K562 (cell line): Measurements from ENCODE around the gene BANF2. TPM values are rescaled to one million over a fixed set of nuclear protein-coding genes. Genes with fewer than 3 reads are reported as not detected.

ENCODE experiments used
- ATAC-seq: fragments of 200-7000 bp; cut with Tn5 transposase; 3 replicates; pipeline ENCODE4 v1.9.1; 2020; ENCODE audit warnings: moderate library complexity
- BruUV-seq: library from RNA; stranded (reverse); fragments of 400-500 nt; replicated peaks from 2 replicates; lab custom pipeline; 2021; lab: Mats Ljungman, UMichigan
- CTCF ChIA-PET: fragments of 300-600 bp; formaldehyde crosslinking; extraction: SDS; loops from one replicate; lab custom pipeline; 2021; ENCODE audit warnings: low intra/inter-chr PET ratio; lab: Yijun Ruan, JAX
- POLR2A ChIA-PET: fragments of 300-600, 350-650 bp; sonication (Branson Sonifier 250); formaldehyde crosslinking; extraction: SDS; loops from one replicate; lab custom pipeline; 2021; ENCODE audit warnings: antibody characterized with exemption, inconsistent platforms; lab: Yijun Ruan, JAX
- DNase-seq, 4 experiments: peaks; one replicate each; pipeline versions ENCODE4 v3.0.0 to v3.0.0-alpha.2; 2011 to 2018; ENCODE audit warnings: low spot score in 3 of 4, mixed read lengths in 3 of 4; ENCODE audit errors: extremely low read depth in 1 of 4
- FAIRE-seq: peaks from 2 replicates; lab custom pipeline; 2011; peaks lifted over from hg19 to GRCh38; lab: Jason Lieb, UNC
- H2AFZ ChIP-seq: 2 replicates; pipeline ENCODE4 v1.6.0; 2011; ENCODE audit warnings: low read depth, low read length, control low read depth, inconsistent platforms
- H3K27ac ChIP-seq: fragments of 200-600 bp; 3 replicates; pipeline ENCODE4 v1.8.0; 2011; ENCODE audit warnings: low read depth, mild to moderate bottlenecking, control low read depth, inconsistent platforms, low read length, moderate library complexity, mixed read lengths; ENCODE audit errors: extremely low read depth
- H3K27me3 ChIP-seq, 2 experiments: fragments of 300-600 bp in 1 of 2; 2 replicates in 1 of 2; 3 replicates in 1 of 2; pipeline versions ENCODE4 v1.6.0 to v1.8.0; 2011; ENCODE audit warnings: inconsistent platforms in 2 of 2, low read length in 2 of 2, mild to moderate bottlenecking in 1 of 2, mixed read lengths in 1 of 2, moderate library complexity in 1 of 2; ENCODE audit not compliant: control insufficient read depth in 2 of 2, insufficient read depth in 2 of 2
- H3K36me3 ChIP-seq: fragments of 300-600 bp; 3 replicates; pipeline ENCODE4 v1.8.0; 2011; ENCODE audit warnings: mild to moderate bottlenecking, low read length, inconsistent platforms; ENCODE audit not compliant: control insufficient read depth, insufficient read depth
- H3K4me1 ChIP-seq, 2 experiments: fragments of 200-600 bp in 1 of 2; replicated peaks in 1 of 2; 2 replicates in 1 of 2; 3 replicates in 1 of 2; pipeline versions ENCODE4 v1.5.1 to v1.8.0; 2011; ENCODE audit warnings: inconsistent platforms in 2 of 2, low read length in 2 of 2, mild to moderate bottlenecking in 1 of 2, mixed read lengths in 1 of 2, moderate library complexity in 1 of 2; ENCODE audit not compliant: control insufficient read depth in 2 of 2, insufficient read depth in 2 of 2
- H3K4me2 ChIP-seq: 2 replicates; pipeline ENCODE4 v1.6.1; 2011; ENCODE audit warnings: low read length, control low read depth, inconsistent platforms, mixed read lengths; ENCODE audit not compliant: insufficient read depth
- H3K4me3 ChIP-seq: fragments of 200-600 bp; sonication (generic), shearing (Covaris generic); 2 replicates; pipeline ENCODE4 v1.5.1; 2016; ENCODE audit warnings: control low read depth, inconsistent platforms
- H3K79me2 ChIP-seq: fragments of 200-600 bp; 3 replicates; pipeline ENCODE4 v1.8.0; 2011; ENCODE audit warnings: low read length, inconsistent platforms; ENCODE audit not compliant: control insufficient read depth, insufficient read depth
- H3K9ac ChIP-seq, 2 experiments: 2 replicates each; pipeline versions ENCODE4 v1.6.0 to v1.6.1; 2011; ENCODE audit warnings: low read depth in 2 of 2, low read length in 2 of 2, control low read depth in 1 of 2, inconsistent platforms in 1 of 2, mild to moderate bottlenecking in 1 of 2, mixed read lengths in 1 of 2; ENCODE audit not compliant: insufficient read depth in 1 of 2
- H3K9me1 ChIP-seq: one replicate; pipeline ENCODE4 v1.6.0; 2011; ENCODE audit warnings: inconsistent platforms, mild to moderate bottlenecking, low read length, moderate library complexity; ENCODE audit not compliant: control insufficient read depth, insufficient read depth
- H3K9me3 ChIP-seq: replicated peaks from 2 replicates; pipeline ENCODE4 v1.5.1; 2011; ENCODE audit warnings: low read depth, low read length, inconsistent platforms; ENCODE audit not compliant: control insufficient read depth, insufficient read depth
- H4K20me1 ChIP-seq: replicated peaks from 2 replicates; pipeline ENCODE4 v1.6.1; 2011; ENCODE audit warnings: low read length, inconsistent platforms, mixed read lengths; ENCODE audit not compliant: control insufficient read depth, insufficient read depth
- CEBPG ChIP-seq, 3 experiments: fragments of 200-800 bp in 1 of 3; sonication (Bioruptor generic) in 1 of 3; sonication (generic) in 1 of 3; formaldehyde crosslinking in 1 of 3; IDR thresholded peaks in 2 of 3; conservative IDR thresholded peaks in 1 of 3; 2 replicates each; pipeline versions ENCODE4 v1.6.1 to v1.8.0; 2016 to 2022; ENCODE audit warnings: missing compliant biosample characterization in 2 of 3, missing genetic modification characterization in 2 of 3, mild to moderate bottlenecking in 1 of 3, missing genetic modification reagents in 1 of 3
- FOXP1 ChIP-seq: sonication (generic); formaldehyde crosslinking; IDR thresholded peaks from 2 replicates; pipeline ENCODE4 v1.8.0; 2022; ENCODE audit warnings: mild to moderate bottlenecking, missing genetic modification reagents
- NFYB ChIP-seq: IDR thresholded peaks from 2 replicates; pipeline ENCODE4 v1.6.1; 2011; ENCODE audit warnings: mild to moderate bottlenecking, moderate library complexity; ENCODE audit not compliant: insufficient read length; ENCODE audit errors: extremely low read depth
- RCOR1 ChIP-seq, 2 experiments: IDR thresholded peaks; 2 replicates each; pipeline ENCODE4 v1.6.1; 2012; ENCODE audit warnings: low read depth in 2 of 2, low read length in 2 of 2, borderline replicate concordance in 1 of 2, improper control_type of control experiment in 1 of 2
- SMARCE1 ChIP-seq: fragments of 450-650 bp; IDR thresholded peaks from 2 replicates; pipeline ENCODE4 v1.7.1; 2016; ENCODE audit warnings: mild to moderate bottlenecking
- STAT5B ChIP-seq: fragments of 250-450 bp; sonication (Bioruptor Pico); IDR thresholded peaks from 2 replicates; pipeline ENCODE4 v1.8.0; 2021; ENCODE audit warnings: mild to moderate bottlenecking, inconsistent platforms
- USF1 ChIP-seq: sonication (generic); formaldehyde crosslinking; IDR thresholded peaks from 2 replicates; pipeline ENCODE4 v1.9.0; 2022; ENCODE audit warnings: mild to moderate bottlenecking, missing genetic modification reagents
- ZNF224 ChIP-seq: sonication (generic); formaldehyde crosslinking; IDR thresholded peaks from 2 replicates; pipeline ENCODE4 v1.8.0; 2022; ENCODE audit warnings: mild to moderate bottlenecking, missing genetic modification reagents
- WGBS: fragments of 100-300 bp; shearing (Covaris generic); methylation state at CpG from one replicate; pipeline ENCODE4 v1.1.6; 2016; ENCODE audit warnings: low coverage, mixed read lengths; ENCODE audit not compliant: insufficient coverage; ENCODE audit errors: missing lambda C conversion rate; 5-methylcytosine and 5-hydroxymethylcytosine counted together
- in situ Hi-C: fragments of 300-500 bp; cut with MboI; formaldehyde crosslinking; loops from 4 replicates; pipeline ENCODE4 v1.15.0; 2018; ENCODE audit warnings: inconsistent platforms, mixed read lengths
- intact Hi-C: fragments of 100-400 bp; cut with micrococcal nuclease; formaldehyde crosslinking; loops from 2 replicates; pipeline ENCODE4 v1.14.2; 2022
- polyA plus RNA-seq, 8 experiments: library from polyadenylated mRNA; depleted of rRNA in 4 of 8; stranded (reverse) in 5 of 8; unstranded in 3 of 8; fragments of >200 nt; fragmentation: Nextera tagmentation in 2 of 8; fragmentation: Illumina TruSeq in 1 of 8; extraction: Ambion mirVana in 2 of 8; extraction: Trizol in 1 of 8; gene quantifications; 2 replicates each; pipeline versions ENCODE4 v1.2.1 to v1.2.3, GENCODE V29; 2011 to 2014; ENCODE audit warnings: inconsistent platforms in 1 of 8, missing spikeins in 1 of 8
- total RNA-seq, 7 experiments: library from RNA; depleted of rRNA in 6 of 7; stranded (reverse); fragments of >200 nt in 6 of 7; fragmentation: Illumina TruSeq in 2 of 7; extraction: Trizol in 2 of 7; gene quantifications; 2 replicates each; pipeline versions ENCODE4 v1.2.1 to v1.2.3, GENCODE V29; 2011 to 2021; ENCODE audit warnings: low replicate concordance in 1 of 7
- TF ChIP-seq, protein P1 (sequence below): sonication (generic); formaldehyde crosslinking; IDR thresholded peaks from 2 replicates; pipeline ENCODE4 v1.8.0; 2022; ENCODE audit warnings: missing genetic modification reagents, mild to moderate bottlenecking, moderate library complexity, borderline replicate concordance
- TF ChIP-seq, protein P2 (sequence below): fragments of 250-450 bp; sonication (Bioruptor Pico); IDR thresholded peaks from 2 replicates; pipeline ENCODE4 v1.9.0; 2021; ENCODE audit warnings: mild to moderate bottlenecking, inconsistent platforms
- TF ChIP-seq, protein P3 (sequence below): fragments of 250-450 bp; sonication (Bioruptor Pico); IDR thresholded peaks from 2 replicates; pipeline ENCODE4 v1.8.0; 2022; ENCODE audit warnings: moderate library complexity, mild to moderate bottlenecking, inconsistent platforms
- TF ChIP-seq, protein P4 (sequence below): fragments of 450-650 bp; formaldehyde crosslinking; IDR thresholded peaks from 2 replicates; pipeline ENCODE4 v1.4.0; 2022; ENCODE audit warnings: missing genetic modification characterization

BANF2 gene
- total and polyA plus RNA-seq, 9 of the 15 experiments (the other 6 are each of a cell fraction or from before 2014, with no cell fraction given): not detected

DNA sequence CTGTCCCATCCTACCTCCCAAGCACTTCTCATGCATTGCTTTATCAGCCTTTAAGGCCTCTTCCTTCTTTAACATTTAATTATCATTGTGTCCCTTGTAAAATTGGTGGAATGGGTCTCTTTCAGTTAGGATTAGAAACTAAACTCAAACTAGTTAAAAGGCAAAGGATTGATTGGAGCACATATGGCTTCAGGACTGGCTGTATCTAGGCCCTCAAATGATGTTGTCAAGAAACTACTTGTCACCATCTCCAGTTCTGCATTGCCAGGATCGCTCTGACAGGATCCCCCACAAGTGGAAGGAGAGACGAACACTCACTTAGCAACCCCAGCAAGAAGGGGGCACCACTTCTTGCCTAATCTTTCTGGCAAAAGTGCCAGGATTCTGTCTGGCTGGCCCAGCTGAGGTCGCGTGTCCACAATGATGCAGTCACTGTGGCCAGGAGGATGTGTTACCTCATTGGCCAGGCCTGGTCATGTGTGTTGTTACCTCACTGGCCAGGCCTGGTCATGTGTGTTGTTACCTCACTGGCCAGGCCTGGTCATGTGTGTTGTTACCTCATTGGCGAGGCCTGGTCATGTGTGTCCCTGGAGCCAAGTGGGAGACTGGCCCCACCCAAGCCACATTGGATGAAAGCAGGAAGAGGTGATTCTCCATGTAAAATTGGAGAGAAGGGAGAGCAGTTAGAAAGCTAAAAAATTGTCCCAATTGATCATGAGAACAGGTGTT lies 5.0 kb downstream of the BANF2 start (continued):
- TF ChIP-seq, protein P1, sequence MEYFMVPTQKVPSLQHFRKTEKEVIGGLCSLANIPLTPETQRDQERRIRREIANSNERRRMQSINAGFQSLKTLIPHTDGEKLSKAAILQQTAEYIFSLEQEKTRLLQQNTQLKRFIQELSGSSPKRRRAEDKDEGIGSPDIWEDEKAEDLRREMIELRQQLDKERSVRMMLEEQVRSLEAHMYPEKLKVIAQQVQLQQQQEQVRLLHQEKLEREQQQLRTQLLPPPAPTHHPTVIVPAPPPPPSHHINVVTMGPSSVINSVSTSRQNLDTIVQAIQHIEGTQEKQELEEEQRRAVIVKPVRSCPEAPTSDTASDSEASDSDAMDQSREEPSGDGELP (CRISPR knock-in tag): peak; percentile 19; the same call in 1 of the 2 replicates
- TF ChIP-seq ZNF224 (no peak), CEBPG (CRISPR knock-in tag; IDR thresholded peaks at IDR 0.05) (no peak), CEBPG (tag; conservative IDR thresholded peaks at IDR 0.05 in 1 of 2, IDR thresholded peaks at IDR 0.05 in 1 of 2) (no peak)

DNA sequence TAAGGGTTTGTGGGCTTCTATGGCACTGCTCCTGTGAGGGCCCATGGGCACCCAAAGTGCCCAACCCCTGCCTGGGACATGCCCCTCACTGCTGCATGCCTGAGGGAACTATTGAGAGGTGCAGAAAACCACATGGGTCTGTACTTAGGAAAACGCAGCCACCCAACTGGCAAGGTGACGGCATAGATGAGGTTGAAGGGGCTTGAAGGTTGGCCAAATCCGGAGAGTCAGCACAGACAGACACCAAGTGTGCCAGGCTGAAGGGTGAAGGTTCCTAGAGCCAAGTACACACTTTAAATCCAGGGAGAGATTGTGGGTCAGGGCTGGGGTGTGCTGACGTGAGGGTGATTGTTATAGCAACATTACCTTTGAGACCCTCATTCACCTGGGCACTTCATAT lies 6.2 kb downstream of the BANF2 start:
- no peak overlapping the region for H3K9ac ChIP-seq
- ATAC-seq: no peak
- H2AFZ ChIP-seq: no peak overlapping the region
- H3K79me2 ChIP-seq: no peaks in the 10 kb centered on the region
- FAIRE-seq: no peak
- intact Hi-C loops: no loop called here
- no peak overlapping the region for H3K4me2 ChIP-seq
- H3K36me3 ChIP-seq: no peaks in the 10 kb centered on the region
- no TSS peak for BruUV-seq
- no peak overlapping the region for H3K4me3 ChIP-seq
- CTCF ChIA-PET: no interaction called here
- POLR2A ChIA-PET: no interaction called here
- no peak overlapping the region for H3K27ac ChIP-seq
- DNase-seq: no peak
- H3K4me1 ChIP-seq: peaks cover 0 to 6% of the 10 kb centered on the region in 2 experiments; a peak in 3 of 5 replicates
- H3K27me3 ChIP-seq: peaks cover 0 to 37% of the 10 kb centered on the region in 2 experiments; a peak in 4 of 5 replicates
- in situ Hi-C loops: no loop called here
- no peaks in the 10 kb centered on the region for H3K9me3 ChIP-seq
- no peaks in the 10 kb centered on the region for H3K9me1 ChIP-seq
- no peaks in the 10 kb centered on the region for H4K20me1 ChIP-seq
- 0% methylated on average over 3 of the region's 4 CpGs for WGBS
- TF ChIP-seq, protein P2, sequence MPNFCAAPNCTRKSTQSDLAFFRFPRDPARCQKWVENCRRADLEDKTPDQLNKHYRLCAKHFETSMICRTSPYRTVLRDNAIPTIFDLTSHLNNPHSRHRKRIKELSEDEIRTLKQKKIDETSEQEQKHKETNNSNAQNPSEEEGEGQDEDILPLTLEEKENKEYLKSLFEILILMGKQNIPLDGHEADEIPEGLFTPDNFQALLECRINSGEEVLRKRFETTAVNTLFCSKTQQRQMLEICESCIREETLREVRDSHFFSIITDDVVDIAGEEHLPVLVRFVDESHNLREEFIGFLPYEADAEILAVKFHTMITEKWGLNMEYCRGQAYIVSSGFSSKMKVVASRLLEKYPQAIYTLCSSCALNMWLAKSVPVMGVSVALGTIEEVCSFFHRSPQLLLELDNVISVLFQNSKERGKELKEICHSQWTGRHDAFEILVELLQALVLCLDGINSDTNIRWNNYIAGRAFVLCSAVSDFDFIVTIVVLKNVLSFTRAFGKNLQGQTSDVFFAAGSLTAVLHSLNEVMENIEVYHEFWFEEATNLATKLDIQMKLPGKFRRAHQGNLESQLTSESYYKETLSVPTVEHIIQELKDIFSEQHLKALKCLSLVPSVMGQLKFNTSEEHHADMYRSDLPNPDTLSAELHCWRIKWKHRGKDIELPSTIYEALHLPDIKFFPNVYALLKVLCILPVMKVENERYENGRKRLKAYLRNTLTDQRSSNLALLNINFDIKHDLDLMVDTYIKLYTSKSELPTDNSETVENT: no peak
- TF ChIP-seq FOXP1 (no peak), RCOR1 (IDR thresholded peaks at IDR 0.05; ENCODE audit: borderline replicate concordance in 1 of 2, low read depth in 2 of 2, low read length in 2 of 2) (no peak), USF1 (CRISPR knock-in tag) (no peak), STAT5B (CRISPR knock-in tag) (no peak), NFYB (no peak), SMARCE1 (no peak)
- TF ChIP-seq, protein P3, sequence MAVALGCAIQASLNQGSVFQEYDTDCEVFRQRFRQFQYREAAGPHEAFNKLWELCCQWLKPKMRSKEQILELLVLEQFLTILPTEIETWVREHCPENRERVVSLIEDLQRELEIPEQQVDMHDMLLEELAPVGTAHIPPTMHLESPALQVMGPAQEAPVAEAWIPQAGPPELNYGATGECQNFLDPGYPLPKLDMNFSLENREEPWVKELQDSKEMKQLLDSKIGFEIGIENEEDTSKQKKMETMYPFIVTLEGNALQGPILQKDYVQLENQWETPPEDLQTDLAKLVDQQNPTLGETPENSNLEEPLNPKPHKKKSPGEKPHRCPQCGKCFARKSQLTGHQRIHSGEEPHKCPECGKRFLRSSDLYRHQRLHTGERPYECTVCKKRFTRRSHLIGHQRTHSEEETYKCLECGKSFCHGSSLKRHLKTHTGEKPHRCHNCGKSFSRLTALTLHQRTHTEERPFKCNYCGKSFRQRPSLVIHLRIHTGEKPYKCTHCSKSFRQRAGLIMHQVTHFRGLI (CRISPR knock-in tag): no peak
- TF ChIP-seq, protein P4, sequence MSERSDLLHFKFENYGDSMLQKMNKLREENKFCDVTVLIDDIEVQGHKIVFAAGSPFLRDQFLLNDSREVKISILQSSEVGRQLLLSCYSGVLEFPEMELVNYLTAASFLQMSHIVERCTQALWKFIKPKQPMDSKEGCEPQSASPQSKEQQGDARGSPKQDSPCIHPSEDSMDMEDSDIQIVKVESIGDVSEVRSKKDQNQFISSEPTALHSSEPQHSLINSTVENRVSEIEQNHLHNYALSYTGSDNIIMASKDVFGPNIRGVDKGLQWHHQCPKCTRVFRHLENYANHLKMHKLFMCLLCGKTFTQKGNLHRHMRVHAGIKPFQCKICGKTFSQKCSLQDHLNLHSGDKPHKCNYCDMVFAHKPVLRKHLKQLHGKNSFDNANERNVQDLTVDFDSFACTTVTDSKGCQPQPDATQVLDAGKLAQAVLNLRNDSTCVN (CRISPR knock-in tag): no peak
